ENCODE results near the gene LOXL1.

GRCh38 chr15:73889762-73890124 is 36.5 kb upstream of the LOXL1 start:
- TF ChIP-seq CTCF (conservative IDR thresholded peaks at IDR 0.05; ENCODE audit: low read length) (no peak), EZH2phosphoT487 (IDR thresholded peaks at IDR 0.05; ENCODE audit: borderline replicate concordance, low read depth, low read length) (no peak)
